IgD-negative memory B cell (primary cell): ENCODE results near the gene BCAR3. TPM values are rescaled to one million over a fixed set of nuclear protein-coding genes. Genes with fewer than 3 reads are reported as not detected.

Experiments
- H3K27ac Mint-ChIP-seq, 3 donors: one replicate each; pipeline ENCODE4 v1.8.0; 2020 to 2022; ENCODE audit warnings: mild to moderate bottlenecking in 3 of 3, mixed read lengths in 3 of 3, moderate library complexity in 1 of 3
- H3K27me3 Mint-ChIP-seq: one replicate; pipeline ENCODE4 v1.8.0; 2021; ENCODE audit warnings: mixed read lengths
- H3K36me3 Mint-ChIP-seq: one replicate; pipeline ENCODE4 v1.8.0; 2020; ENCODE audit warnings: mild to moderate bottlenecking, mixed read lengths
- H3K4me1 Mint-ChIP-seq, 3 donors: one replicate each; pipeline ENCODE4 v1.8.0; 2020 to 2022; ENCODE audit warnings: mixed read lengths in 3 of 3, mild to moderate bottlenecking in 1 of 3
- H3K4me3 Mint-ChIP-seq, 4 donors: one replicate each; pipeline ENCODE4 v1.8.0; 2020 to 2022; ENCODE audit warnings: mild to moderate bottlenecking in 4 of 4, mixed read lengths in 4 of 4, moderate library complexity in 3 of 4
- H3K9me3 Mint-ChIP-seq, 3 donors: one replicate each; pipeline ENCODE4 v1.8.0; 2020 to 2021; ENCODE audit warnings: mixed read lengths in 3 of 3, mild to moderate bottlenecking in 1 of 3
- polyA plus RNA-seq: library from polyadenylated mRNA; unstranded; fragments of 300-500 nt; fragmentation: Illumina TruSeq; gene quantifications from one replicate; pipeline ENCODE4 v1.2.3, GENCODE V29; 2021

Gene BCAR3
- polyA plus RNA-seq, 1 donor from 2014 or later = 2.7 TPM

DNA sequence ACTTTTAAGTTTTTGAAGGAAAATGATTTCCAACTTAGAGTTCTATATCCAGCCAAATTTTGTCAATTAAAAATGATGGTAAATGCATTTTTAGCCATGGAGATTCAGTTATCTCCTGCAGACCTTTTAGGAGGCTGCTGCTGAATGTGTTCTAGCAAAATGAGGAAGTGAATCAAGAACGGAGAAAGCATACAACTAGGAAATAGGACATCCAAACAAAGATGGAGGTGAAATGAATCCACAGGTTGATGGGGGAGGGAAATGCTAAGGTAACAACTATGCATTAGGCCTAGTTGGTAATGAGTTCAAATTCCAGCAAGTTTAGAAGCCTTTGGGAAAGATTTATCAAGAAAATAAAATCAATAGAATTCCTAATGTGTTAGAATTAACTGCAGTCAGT is 153.2 kb downstream of the BCAR3 start:
- H3K27me3 Mint-ChIP-seq = no peaks in the 10 kb centered on the region
- peaks cover 7% of the 10 kb centered on the region for H3K36me3 Mint-ChIP-seq
- H3K4me1 Mint-ChIP-seq = peaks cover 0 to 7% (median 0%) of the 10 kb centered on the region in 3 donors
- no peak overlapping the region for H3K4me3 Mint-ChIP-seq
- peaks cover 0 to 2% (median 0%) of the 10 kb centered on the region in 3 donors for H3K9me3 Mint-ChIP-seq
- no peak overlapping the region for H3K27ac Mint-ChIP-seq

DNA sequence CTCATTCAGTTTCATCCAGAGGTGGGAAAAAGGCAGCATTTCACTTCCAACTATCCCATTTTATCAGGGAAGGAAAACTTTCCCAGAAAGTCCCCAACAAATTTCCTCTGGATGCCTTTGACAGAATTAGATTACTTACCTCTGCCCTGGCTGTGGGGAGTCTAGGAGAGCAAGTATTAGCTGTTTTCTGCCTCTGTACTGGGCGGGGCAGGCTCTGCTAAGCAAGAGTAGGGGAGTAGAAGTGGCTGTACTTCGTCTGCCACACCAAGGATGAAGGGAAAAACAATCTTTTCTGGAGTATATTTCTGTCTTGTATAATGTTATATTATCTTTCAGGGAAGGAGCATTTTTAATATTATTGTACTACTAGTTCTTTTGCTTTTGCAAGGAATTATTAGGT is 155.2 kb downstream of the BCAR3 start:
- H3K4me1 Mint-ChIP-seq = peaks cover 0 to 7% (median 0%) of the 10 kb centered on the region in 3 donors
- H3K27ac Mint-ChIP-seq = no peak overlapping the region
- peaks cover 0 to 2% (median 0%) of the 10 kb centered on the region in 3 donors for H3K9me3 Mint-ChIP-seq
- H3K27me3 Mint-ChIP-seq = no peaks in the 10 kb centered on the region
- H3K36me3 Mint-ChIP-seq = peaks cover 1% of the 10 kb centered on the region
- H3K4me3 Mint-ChIP-seq = no peak overlapping the region

- H3K4me1 Mint-ChIP-seq = peaks cover 0 to 7% (median 0%) of the 10 kb centered on the region in 3 donors
- peaks cover 1% of the 10 kb centered on the region for H3K36me3 Mint-ChIP-seq
- H3K9me3 Mint-ChIP-seq = peaks cover 0 to 2% (median 0%) of the 10 kb centered on the region in 3 donors
- H3K27me3 Mint-ChIP-seq = no peaks in the 10 kb centered on the region
- no peak overlapping the region for H3K4me3 Mint-ChIP-seq
- no peak overlapping the region for H3K27ac Mint-ChIP-seq
Observed at GRCh38 chr1:93525431-93525830, 156.2 kb downstream of the BCAR3 start.

DNA sequence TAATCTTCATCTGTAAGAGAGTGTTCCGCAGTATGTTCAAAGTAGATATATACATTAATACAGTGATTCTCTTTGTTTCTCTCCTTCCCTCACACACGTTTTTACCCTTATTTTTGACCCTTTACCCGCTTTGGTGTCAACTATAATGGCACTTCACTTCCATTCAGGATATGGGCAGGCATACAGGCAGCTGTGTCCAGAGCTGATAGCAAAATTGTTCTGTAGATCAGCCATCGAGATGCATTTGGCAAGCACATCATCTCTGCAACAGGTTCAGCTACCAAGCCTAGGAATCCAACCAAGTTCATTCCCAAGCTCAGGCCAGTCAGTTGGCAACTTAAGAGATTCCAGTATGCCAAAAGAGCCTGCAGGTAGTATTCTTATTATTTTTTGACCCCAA is 158.9 kb downstream of the BCAR3 start:
- Mint-ChIP-seq H3K4me1 (no peaks in the 10 kb centered on the region), H3K27me3 (no peaks in the 10 kb centered on the region), H3K36me3 (peaks cover 1% of the 10 kb centered on the region), H3K9me3 (no peaks in the 10 kb centered on the region), H3K27ac (no peak overlapping the region), H3K4me3 (no peak overlapping the region)

DNA sequence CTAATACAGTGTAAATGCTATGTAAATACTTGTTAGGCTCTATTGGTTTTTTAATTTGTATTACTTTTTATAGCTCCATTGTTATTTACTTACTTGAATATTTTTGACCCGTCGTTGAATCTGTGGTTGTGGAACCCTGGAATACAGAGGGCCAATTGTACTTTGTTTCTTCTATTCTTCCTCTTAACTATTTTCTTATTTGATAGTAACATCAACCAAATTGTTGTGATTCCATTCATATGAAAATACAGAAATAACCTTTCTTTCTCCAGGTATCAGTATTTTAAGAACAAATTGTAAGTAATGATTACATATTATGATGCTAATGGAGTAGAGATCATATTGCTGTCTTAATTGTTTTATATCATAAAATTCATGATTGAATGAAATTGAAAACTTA is 160.0 kb downstream of the BCAR3 start:
- Mint-ChIP-seq H3K4me3 (no peak overlapping the region), H3K27me3 (no peaks in the 10 kb centered on the region), H3K4me1 (no peaks in the 10 kb centered on the region), H3K36me3 (peaks cover 1% of the 10 kb centered on the region), H3K27ac (no peak overlapping the region), H3K9me3 (no peaks in the 10 kb centered on the region)

DNA sequence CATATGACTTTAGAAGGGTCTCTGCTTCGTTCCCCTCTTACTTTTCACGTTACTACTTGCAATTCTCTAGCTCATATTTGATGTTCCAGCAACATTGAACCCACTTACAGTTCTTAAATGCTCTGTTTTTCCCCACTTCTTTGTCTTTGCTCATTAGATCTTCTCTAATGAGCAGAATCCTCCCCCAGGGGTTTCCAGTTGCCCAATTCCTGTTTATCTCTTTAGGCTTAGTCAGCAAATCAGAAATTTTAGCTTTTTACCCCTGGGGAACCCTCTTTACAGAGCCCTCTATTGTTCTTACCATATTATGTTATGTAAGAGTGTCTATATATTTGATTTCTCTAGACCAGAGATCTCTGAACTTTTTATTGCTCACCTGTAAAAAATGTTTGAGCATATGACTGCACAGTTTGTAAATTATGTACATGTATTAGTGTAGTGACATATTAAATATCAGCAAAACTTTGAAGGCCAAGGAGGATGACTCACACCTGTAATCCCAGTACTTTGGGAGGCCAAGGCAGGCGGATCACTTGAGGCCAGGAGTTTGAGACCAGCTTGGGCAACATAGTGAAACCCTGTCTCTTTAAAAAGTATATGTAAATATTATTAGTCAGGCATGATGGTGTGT is 162.3 kb downstream of the BCAR3 start:
- H3K27ac Mint-ChIP-seq = no peak overlapping the region
- H3K9me3 Mint-ChIP-seq = no peaks in the 10 kb centered on the region
- H3K4me3 Mint-ChIP-seq = no peak overlapping the region
- H3K4me1 Mint-ChIP-seq = no peaks in the 10 kb centered on the region
- H3K27me3 Mint-ChIP-seq = no peaks in the 10 kb centered on the region
- H3K36me3 Mint-ChIP-seq = no peaks in the 10 kb centered on the region

- H3K27ac Mint-ChIP-seq = no peak overlapping the region
- no peaks in the 10 kb centered on the region for H3K4me1 Mint-ChIP-seq
- no peaks in the 10 kb centered on the region for H3K27me3 Mint-ChIP-seq
- H3K4me3 Mint-ChIP-seq = no peak overlapping the region
- H3K36me3 Mint-ChIP-seq = no peaks in the 10 kb centered on the region
- H3K9me3 Mint-ChIP-seq = no peaks in the 10 kb centered on the region
Observed at GRCh38 chr1:93518516-93518915, 163.1 kb downstream of the BCAR3 start.

DNA sequence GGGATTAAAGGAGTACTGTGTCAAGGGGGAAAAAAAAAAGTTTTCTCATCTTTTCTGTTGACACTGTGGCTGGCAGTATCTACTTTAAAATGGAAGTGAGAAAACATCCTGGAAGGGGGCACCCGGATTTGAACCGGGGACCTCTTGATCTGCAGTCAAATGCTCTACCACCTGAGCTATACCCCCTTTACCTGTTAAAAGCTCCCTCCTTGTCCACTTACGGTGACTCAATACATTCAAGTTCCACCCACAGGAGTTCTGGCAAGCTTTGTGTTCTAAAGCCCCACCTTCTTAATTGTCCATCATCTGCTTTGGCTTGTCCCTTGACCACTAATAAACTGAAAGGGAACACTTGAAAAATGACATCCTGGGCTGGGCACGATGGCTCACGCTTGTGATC is 165.5 kb downstream of the BCAR3 start:
- Mint-ChIP-seq H3K27ac (no peak overlapping the region), H3K9me3 (no peaks in the 10 kb centered on the region), H3K36me3 (no peaks in the 10 kb centered on the region), H3K27me3 (no peaks in the 10 kb centered on the region), H3K4me1 (no peaks in the 10 kb centered on the region), H3K4me3 (no peak overlapping the region)

Other genes starting within 250 kb of the BCAR3 start
- gene FNBP1L, start 233.7 kb downstream of the BCAR3 start, polyA plus RNA-seq = 1.5 TPM
- gene DNTTIP2, start 197.4 kb upstream of the BCAR3 start, polyA plus RNA-seq = 76.5 TPM
- gene GCLM, start 227.6 kb upstream of the BCAR3 start, polyA plus RNA-seq = 9.9 TPM